ENCODE measurements around the gene WARS2.
A peak's percentile ranks its signal among the peaks of the same experiment; 100 is the strongest.

WARS2 gene

DNA sequence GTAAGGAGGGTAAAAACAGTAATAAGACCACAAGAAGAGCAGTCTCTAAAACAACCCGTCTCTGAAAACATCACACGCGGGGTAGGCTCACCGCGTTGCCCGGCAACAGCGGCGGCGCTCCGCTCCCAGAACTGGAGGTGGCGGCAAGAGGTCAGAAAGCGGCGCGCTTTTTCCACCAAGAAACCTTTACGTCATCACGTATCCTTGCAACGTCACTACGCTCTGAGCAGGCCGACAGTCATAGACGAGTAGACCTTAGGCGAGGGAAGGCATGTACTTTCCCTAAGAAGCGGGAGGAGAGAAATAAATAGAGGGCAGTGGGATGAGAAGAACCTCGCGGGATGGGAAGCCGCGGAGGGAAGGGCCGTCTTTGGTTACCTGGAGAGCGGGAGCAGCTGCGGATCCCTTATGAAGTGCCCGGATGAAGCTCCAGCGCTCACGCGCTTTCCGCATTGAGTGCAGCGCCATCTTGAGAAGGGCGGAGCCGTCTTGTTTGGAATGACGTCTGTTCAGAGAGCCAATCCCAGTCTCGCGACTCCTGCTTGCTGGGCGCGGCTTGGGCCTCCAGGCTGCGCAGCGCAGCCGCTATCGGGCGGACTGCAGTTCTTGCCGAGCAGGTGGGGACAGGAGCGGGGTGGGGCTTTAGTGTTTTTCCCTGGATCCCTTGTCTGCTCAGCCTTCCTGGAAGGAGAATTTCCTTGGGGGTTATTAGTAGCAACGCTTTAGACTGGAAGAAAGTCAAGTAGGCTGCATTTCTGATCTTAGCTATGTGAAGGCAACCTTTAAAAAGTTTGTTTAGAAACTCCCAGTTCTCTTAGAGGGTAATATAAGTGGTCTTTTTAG is at the start of gene WARS2:
WARS2 (minus strand) TSS at position 477 of the 843 bp plus-strand sequence; CDS start at position 468, 9 bp downstream.
- TF ChIP-seq, protein P1, sequence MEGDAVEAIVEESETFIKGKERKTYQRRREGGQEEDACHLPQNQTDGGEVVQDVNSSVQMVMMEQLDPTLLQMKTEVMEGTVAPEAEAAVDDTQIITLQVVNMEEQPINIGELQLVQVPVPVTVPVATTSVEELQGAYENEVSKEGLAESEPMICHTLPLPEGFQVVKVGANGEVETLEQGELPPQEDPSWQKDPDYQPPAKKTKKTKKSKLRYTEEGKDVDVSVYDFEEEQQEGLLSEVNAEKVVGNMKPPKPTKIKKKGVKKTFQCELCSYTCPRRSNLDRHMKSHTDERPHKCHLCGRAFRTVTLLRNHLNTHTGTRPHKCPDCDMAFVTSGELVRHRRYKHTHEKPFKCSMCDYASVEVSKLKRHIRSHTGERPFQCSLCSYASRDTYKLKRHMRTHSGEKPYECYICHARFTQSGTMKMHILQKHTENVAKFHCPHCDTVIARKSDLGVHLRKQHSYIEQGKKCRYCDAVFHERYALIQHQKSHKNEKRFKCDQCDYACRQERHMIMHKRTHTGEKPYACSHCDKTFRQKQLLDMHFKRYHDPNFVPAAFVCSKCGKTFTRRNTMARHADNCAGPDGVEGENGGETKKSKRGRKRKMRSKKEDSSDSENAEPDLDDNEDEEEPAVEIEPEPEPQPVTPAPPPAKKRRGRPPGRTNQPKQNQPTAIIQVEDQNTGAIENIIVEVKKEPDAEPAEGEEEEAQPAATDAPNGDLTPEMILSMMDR (IDR thresholded peaks at IDR 0.05; ENCODE audit: low read depth, low read length, missing control alignments), result peak; percentile 16
- H3K4me3 ChIP-seq (ENCODE audit: low read depth, low read length), result peak within 1 kb of the TSS; percentile 76
- in situ Hi-C loops (cut with HindIII; ENCODE audit: low pct_ligation_motif_present, low sequenced_read_pairs), result no loop called here
- no peaks in the 10 kb centered on the region for H3K36me3 ChIP-seq (replicated peaks)
- peak within 1 kb of the TSS; percentile 98 for H3K27ac ChIP-seq
- no peaks in the 10 kb centered on the region for H3K27me3 ChIP-seq (replicated peaks)
- DNase-seq, result peak; percentile 98

DNA sequence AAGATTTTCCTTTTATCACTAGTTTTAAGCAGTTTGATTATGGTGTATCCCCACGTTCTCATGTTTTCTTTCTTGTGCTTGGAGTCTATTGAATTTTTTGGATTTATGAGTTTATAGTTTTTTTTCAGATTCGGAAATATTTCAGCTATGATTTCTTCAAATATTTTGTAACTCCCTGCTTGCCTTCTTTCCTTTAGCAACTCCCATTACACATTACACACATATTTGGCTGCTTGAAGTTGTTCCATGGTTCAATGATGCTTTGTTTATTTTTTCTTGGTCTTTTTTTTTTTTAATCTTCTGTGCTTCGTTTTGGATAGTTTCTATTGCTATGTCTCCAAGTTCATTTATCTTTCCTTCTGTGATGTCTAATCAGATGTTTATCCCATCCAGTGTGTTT is 48.5 kb upstream of the WARS2 start:
- Histone ChIP-seq H3K27ac (no peak overlapping the region), H3K36me3 (replicated peaks) (no peaks in the 10 kb centered on the region), H3K4me3 (ENCODE audit: low read depth, low read length) (no peak overlapping the region), H3K27me3 (replicated peaks) (no peaks in the 10 kb centered on the region)
- in situ Hi-C loops (cut with HindIII; ENCODE audit: low pct_ligation_motif_present, low sequenced_read_pairs), result no loop called here
- DNase-seq, result no peak
- TF ChIP-seq, protein P1 (IDR thresholded peaks at IDR 0.05; ENCODE audit: low read depth, low read length, missing control alignments), result no peak

DNA sequence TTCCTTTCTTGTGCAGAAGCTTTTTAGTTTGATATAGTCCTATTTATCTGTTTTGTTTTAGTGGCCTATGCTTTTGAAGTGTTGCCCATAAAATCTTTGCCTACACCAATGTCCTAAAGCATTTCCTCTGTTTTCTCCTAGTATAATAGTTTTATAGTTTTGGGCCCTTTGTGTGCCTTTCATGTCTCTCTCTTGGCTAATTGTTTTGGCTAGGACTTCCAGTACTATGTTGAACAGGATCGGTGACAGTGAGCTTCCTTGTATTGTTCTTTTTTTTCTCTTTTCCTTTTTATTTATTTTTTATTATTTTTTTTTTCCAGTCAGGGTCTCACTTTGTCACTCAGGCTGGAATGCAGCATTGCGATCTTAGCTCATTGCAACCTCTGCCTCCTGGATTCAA is 47.0 kb upstream of the WARS2 start:
- H3K27me3 ChIP-seq (replicated peaks), result no peaks in the 10 kb centered on the region
- no peak for DNase-seq
- in situ Hi-C loops (cut with HindIII; ENCODE audit: low pct_ligation_motif_present, low sequenced_read_pairs), result no loop called here
- no peak overlapping the region for H3K27ac ChIP-seq
- no peaks in the 10 kb centered on the region for H3K36me3 ChIP-seq (replicated peaks)
- TF ChIP-seq, protein P1 (IDR thresholded peaks at IDR 0.05; ENCODE audit: low read depth, low read length, missing control alignments), result no peak
- no peak overlapping the region for H3K4me3 ChIP-seq (ENCODE audit: low read depth, low read length)

DNA sequence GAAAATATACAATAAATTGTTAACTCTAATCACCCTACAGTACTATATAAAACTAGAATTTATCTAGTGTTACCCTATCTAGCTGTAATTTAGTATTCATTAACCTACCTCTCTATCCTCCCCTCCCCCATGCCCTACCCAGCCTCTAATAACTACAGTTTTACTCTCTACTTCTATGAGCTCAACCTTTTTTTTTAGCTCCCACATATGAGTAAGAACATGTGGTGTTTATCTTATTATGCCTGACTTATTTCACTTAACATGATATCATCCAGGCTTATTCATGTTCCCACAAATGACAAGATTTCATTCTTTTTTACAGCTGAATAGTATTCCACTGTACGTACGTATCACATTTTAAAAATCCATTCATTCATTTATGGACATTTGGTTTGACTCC is 46.0 kb upstream of the WARS2 start:
- DNase-seq, result no peak
- no peak overlapping the region for H3K4me3 ChIP-seq (ENCODE audit: low read depth, low read length)
- no peaks in the 10 kb centered on the region for H3K36me3 ChIP-seq (replicated peaks)
- in situ Hi-C loops (cut with HindIII; ENCODE audit: low pct_ligation_motif_present, low sequenced_read_pairs), result no loop called here
- H3K27me3 ChIP-seq (replicated peaks), result no peaks in the 10 kb centered on the region
- no peak overlapping the region for H3K27ac ChIP-seq
- TF ChIP-seq, protein P1 (IDR thresholded peaks at IDR 0.05; ENCODE audit: low read depth, low read length, missing control alignments), result no peak

DNA sequence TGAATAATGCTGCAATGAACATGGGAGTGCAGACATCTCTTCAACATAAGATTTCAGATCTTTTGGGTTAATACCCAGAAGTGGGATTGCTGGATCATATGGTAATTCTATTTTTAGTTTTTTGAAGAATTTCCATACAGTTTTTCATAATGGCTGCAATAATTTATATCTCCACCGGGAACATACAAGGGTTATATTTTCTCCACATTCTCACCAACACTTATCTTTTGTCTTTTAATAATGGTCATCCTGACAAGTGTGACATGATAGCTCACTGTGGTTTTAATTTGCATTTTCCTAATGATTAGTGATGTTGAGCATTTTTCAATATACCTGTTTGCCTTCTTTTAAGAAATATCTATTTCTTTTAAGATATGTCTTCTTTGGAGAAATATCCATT is 44.5 kb upstream of the WARS2 start:
- Histone ChIP-seq H3K27me3 (replicated peaks) (no peaks in the 10 kb centered on the region), H3K4me3 (ENCODE audit: low read depth, low read length) (no peak overlapping the region), H3K27ac (no peak overlapping the region), H3K36me3 (replicated peaks) (no peaks in the 10 kb centered on the region)
- no peak for DNase-seq
- TF ChIP-seq, protein P1 (IDR thresholded peaks at IDR 0.05; ENCODE audit: low read depth, low read length, missing control alignments), result no peak
- in situ Hi-C loops (cut with HindIII; ENCODE audit: low pct_ligation_motif_present, low sequenced_read_pairs), result no loop called here
